Astrocyte (in vitro differentiated cells and primary cell): ENCODE measurements around the gene NCOR2. TPM values are rescaled to one million over a fixed set of nuclear protein-coding genes. Genes with fewer than 3 reads are reported as not detected.

Experiments
- DNase-seq: peaks from one replicate; pipeline ENCODE4 v3.0.0-alpha.2; 2010; ENCODE audit warnings: low read depth
- FAIRE-seq: peaks from 2 replicates; lab custom pipeline; 2011; peaks lifted over from hg19 to GRCh38; lab: Jason Lieb, UNC
- H2AFZ ChIP-seq: 2 replicates; pipeline ENCODE4 v1.6.0; 2012; ENCODE audit warnings: low read depth, low read length, inconsistent platforms
- H3K27ac ChIP-seq: 2 replicates; pipeline ENCODE4 v1.5.1; 2011; ENCODE audit warnings: low read depth, low read length, inconsistent platforms
- H3K27me3 ChIP-seq: 2 replicates; pipeline ENCODE4 v1.6.0; 2011; ENCODE audit warnings: low read length, inconsistent platforms; ENCODE audit not compliant: insufficient read depth
- H3K36me3 ChIP-seq: 2 replicates; pipeline ENCODE4 v1.5.1; 2011; ENCODE audit warnings: low read length, inconsistent platforms; ENCODE audit not compliant: insufficient read depth
- H3K4me1 ChIP-seq: 2 replicates; pipeline ENCODE4 v1.5.1; 2011; ENCODE audit warnings: low read length, inconsistent platforms; ENCODE audit not compliant: insufficient read depth
- H3K4me2 ChIP-seq: 2 replicates; pipeline ENCODE4 v1.6.0; 2012; ENCODE audit warnings: low read length, inconsistent platforms
- H3K4me3 ChIP-seq: 2 replicates; pipeline ENCODE4 v1.5.1; 2011; ENCODE audit warnings: low read depth, mild to moderate bottlenecking, low read length, inconsistent platforms; ENCODE audit not compliant: insufficient read depth
- H3K79me2 ChIP-seq: 2 replicates; pipeline ENCODE4 v1.6.0; 2012; ENCODE audit warnings: mild to moderate bottlenecking, low read length, inconsistent platforms; ENCODE audit not compliant: insufficient read depth
- H3K9ac ChIP-seq: 2 replicates; pipeline ENCODE4 v1.6.0; 2012; ENCODE audit warnings: mild to moderate bottlenecking, low read length, inconsistent platforms
- H3K9me3 ChIP-seq: 2 replicates; pipeline ENCODE4 v1.5.1; 2012; ENCODE audit warnings: low read depth, mild to moderate bottlenecking, low read length, inconsistent platforms; ENCODE audit not compliant: insufficient read depth
- H4K20me1 ChIP-seq: 2 replicates; pipeline ENCODE4 v1.6.0; 2012; ENCODE audit warnings: low read length, inconsistent platforms; ENCODE audit not compliant: insufficient read depth
- H3K27ac Mint-ChIP-seq: one replicate; pipeline ENCODE4 v1.8.0; 2021; ENCODE audit warnings: mild to moderate bottlenecking, mixed read lengths; ENCODE audit not compliant: unreplicated experiment
- H3K27me3 Mint-ChIP-seq: one replicate; pipeline ENCODE4 v1.8.0; 2021; ENCODE audit warnings: low read depth, mixed read lengths; ENCODE audit not compliant: unreplicated experiment
- H3K36me3 Mint-ChIP-seq: one replicate; pipeline ENCODE4 v1.8.0; 2021; ENCODE audit warnings: low read depth, mixed read lengths; ENCODE audit not compliant: unreplicated experiment
- H3K4me1 Mint-ChIP-seq: one replicate; pipeline ENCODE4 v1.8.0; 2021; ENCODE audit warnings: low read depth, mixed read lengths; ENCODE audit not compliant: unreplicated experiment
- H3K4me3 Mint-ChIP-seq: one replicate; pipeline ENCODE4 v1.8.0; 2021; ENCODE audit warnings: mild to moderate bottlenecking, moderate library complexity, mixed read lengths; ENCODE audit not compliant: unreplicated experiment
- H3K9me3 Mint-ChIP-seq: one replicate; pipeline ENCODE4 v1.8.0; 2021; ENCODE audit warnings: mild to moderate bottlenecking, mixed read lengths; ENCODE audit not compliant: unreplicated experiment
- EZH2 ChIP-seq: IDR thresholded peaks from 2 replicates; pipeline ENCODE4 v1.6.1; 2012; ENCODE audit warnings: mild to moderate bottlenecking, low read length, inconsistent platforms; ENCODE audit not compliant: insufficient read depth
- total RNA-seq: library from RNA; stranded (reverse); gene quantifications from 2 replicates; pipeline ENCODE4 v1.2.1, GENCODE V29; 2021
- TF ChIP-seq, protein P1 (sequence below): IDR thresholded peaks from 2 replicates; pipeline ENCODE4 v1.5.1; 2011; ENCODE audit warnings: low read depth, mild to moderate bottlenecking, inconsistent platforms, low read length, moderate library complexity; ENCODE audit not compliant: insufficient read depth

Gene NCOR2
- total RNA-seq, 1 donor from 2014 or later, result 425 TPM

DNA sequence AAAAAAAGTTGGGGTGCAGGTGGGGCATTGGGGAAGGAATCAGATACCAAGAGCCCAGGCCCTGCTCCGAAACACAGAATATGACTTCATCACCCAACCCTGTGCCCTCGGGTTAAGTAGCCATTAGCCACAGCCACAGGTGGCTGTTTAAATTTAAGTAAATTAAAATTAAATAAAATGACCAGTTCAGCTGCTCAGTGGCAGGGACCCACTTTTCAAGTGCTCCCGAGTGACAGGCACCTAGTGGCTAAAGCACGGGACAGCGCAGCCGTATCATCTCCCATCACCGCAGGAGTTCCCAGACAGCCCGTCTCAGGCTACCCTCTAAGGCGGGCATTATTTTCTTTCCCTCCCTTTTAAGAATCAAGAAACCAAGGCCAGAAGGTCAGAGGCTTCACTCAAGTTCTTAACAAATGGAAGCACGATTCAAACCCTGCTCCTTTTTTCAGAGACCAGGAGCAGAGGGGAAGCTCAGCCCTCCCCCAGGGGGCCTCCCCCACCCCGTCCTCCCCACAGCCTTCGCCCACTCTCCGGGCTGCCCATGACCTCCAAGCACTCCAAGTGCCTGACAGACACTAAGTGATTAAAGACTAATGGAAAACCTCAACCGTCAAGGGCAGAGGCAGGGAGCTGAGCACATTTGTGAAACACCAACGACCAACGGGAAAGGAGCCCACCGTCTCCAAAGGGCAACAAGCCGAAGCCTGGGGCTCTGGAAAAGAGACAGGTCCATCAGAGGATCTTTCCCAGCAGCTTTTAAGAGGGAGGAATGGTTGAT lies 5.2 kb downstream of the NCOR2 start:
- no peak for TF ChIP-seq EZH2
- TF ChIP-seq, protein P1, sequence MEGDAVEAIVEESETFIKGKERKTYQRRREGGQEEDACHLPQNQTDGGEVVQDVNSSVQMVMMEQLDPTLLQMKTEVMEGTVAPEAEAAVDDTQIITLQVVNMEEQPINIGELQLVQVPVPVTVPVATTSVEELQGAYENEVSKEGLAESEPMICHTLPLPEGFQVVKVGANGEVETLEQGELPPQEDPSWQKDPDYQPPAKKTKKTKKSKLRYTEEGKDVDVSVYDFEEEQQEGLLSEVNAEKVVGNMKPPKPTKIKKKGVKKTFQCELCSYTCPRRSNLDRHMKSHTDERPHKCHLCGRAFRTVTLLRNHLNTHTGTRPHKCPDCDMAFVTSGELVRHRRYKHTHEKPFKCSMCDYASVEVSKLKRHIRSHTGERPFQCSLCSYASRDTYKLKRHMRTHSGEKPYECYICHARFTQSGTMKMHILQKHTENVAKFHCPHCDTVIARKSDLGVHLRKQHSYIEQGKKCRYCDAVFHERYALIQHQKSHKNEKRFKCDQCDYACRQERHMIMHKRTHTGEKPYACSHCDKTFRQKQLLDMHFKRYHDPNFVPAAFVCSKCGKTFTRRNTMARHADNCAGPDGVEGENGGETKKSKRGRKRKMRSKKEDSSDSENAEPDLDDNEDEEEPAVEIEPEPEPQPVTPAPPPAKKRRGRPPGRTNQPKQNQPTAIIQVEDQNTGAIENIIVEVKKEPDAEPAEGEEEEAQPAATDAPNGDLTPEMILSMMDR, result no peak
- Histone ChIP-seq H3K4me2 (no peak overlapping the region), H3K4me3 (no peak overlapping the region), H3K36me3 (no peaks in the 10 kb centered on the region), H3K9me3 (no peaks in the 10 kb centered on the region), H3K27ac (no peak overlapping the region), H4K20me1 (peaks cover 91% of the 10 kb centered on the region), H2AFZ (no peak overlapping the region), H3K9ac (no peak overlapping the region), H3K4me1 (peaks cover 18% of the 10 kb centered on the region), H3K79me2 (peaks cover 99% of the 10 kb centered on the region), H3K27me3 (no peaks in the 10 kb centered on the region)
- peaks cover 28% of the 10 kb centered on the region for H3K4me1 Mint-ChIP-seq
- H3K27ac Mint-ChIP-seq, result no peak overlapping the region
- peak overlapping the region; percentile 82 for H3K4me3 Mint-ChIP-seq
- DNase-seq, result no peak
- peaks cover 8% of the 10 kb centered on the region for H3K36me3 Mint-ChIP-seq
- no peak for FAIRE-seq
- no peaks in the 10 kb centered on the region for H3K27me3 Mint-ChIP-seq
- H3K9me3 Mint-ChIP-seq, result no peaks in the 10 kb centered on the region

DNA sequence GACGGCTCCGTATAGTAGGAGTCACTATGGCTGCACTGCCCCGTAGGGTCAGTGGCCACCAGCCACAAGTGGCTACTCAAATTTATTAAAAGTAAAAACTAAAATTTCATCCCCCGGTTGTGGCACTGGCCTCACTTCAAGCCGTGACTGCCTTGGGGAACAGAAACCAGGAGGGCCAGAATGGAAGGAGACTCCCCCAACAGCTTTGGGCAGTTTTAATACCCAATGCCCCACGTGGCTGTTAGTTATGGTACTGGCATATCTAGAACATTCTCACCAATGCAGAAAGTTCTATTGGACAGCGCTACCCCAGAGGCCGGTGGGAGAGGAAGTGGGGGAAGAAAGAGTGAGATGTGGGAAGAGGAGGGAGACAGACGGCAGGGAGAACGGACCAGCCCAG lies 6.2 kb downstream of the NCOR2 start:
- H3K27me3 Mint-ChIP-seq, result no peaks in the 10 kb centered on the region
- peaks cover 20% of the 10 kb centered on the region for H3K4me1 ChIP-seq
- H3K36me3 Mint-ChIP-seq, result peaks cover 11% of the 10 kb centered on the region
- peaks cover 100% of the 10 kb centered on the region for H3K79me2 ChIP-seq
- peaks cover 34% of the 10 kb centered on the region for H3K4me1 Mint-ChIP-seq
- H3K9me3 ChIP-seq, result no peaks in the 10 kb centered on the region
- H2AFZ ChIP-seq, result no peak overlapping the region
- H3K27ac Mint-ChIP-seq, result peak overlapping the region; percentile 43
- no peak overlapping the region for H3K4me3 ChIP-seq
- no peaks in the 10 kb centered on the region for H3K36me3 ChIP-seq
- no peak overlapping the region for H3K27ac ChIP-seq
- no peak for DNase-seq
- H4K20me1 ChIP-seq, result peaks cover 98% of the 10 kb centered on the region
- H3K4me3 Mint-ChIP-seq, result no peak overlapping the region
- H3K9me3 Mint-ChIP-seq, result no peaks in the 10 kb centered on the region
- no peak for FAIRE-seq
- TF ChIP-seq, protein P1, result no peak
- no peak for TF ChIP-seq EZH2
- no peak overlapping the region for H3K9ac ChIP-seq
- no peaks in the 10 kb centered on the region for H3K27me3 ChIP-seq
- no peak overlapping the region for H3K4me2 ChIP-seq
